Suprapubic skin (tissue), 4 donors: ENCODE measurements around the gene AHDC1.

Source experiments
- CTCF ChIP-seq, 2 donors: fragments of 200-600 bp in 1 of 2; fragments of 450-650 bp in 1 of 2; sonication (generic) in 1 of 2; IDR thresholded peaks; one replicate each; pipeline ENCODE4 v1.5.1; 2016 to 2019; ENCODE audit warnings: antibody characterized with exemption in 2 of 2, mild to moderate bottlenecking in 1 of 2, moderate library complexity in 1 of 2
- EP300 ChIP-seq: sonication (generic); formaldehyde crosslinking; IDR thresholded peaks from one replicate; pipeline ENCODE4 v1.6.1; 2017; ENCODE audit warnings: antibody characterized with exemption
- POLR2A ChIP-seq, 2 donors: fragments of 450-650 bp; IDR thresholded peaks; one replicate each; pipeline ENCODE4 v1.6.1; 2017; ENCODE audit warnings: antibody characterized with exemption in 2 of 2, mild to moderate bottlenecking in 2 of 2, moderate library complexity in 2 of 2
- POLR2AphosphoS5 ChIP-seq, 3 donors: sonication (generic); formaldehyde crosslinking; IDR thresholded peaks; one replicate each; pipeline ENCODE4 v1.6.1; 2017; ENCODE audit warnings: antibody characterized with exemption in 3 of 3

- TF ChIP-seq POLR2A (IDR thresholded peaks at IDR 0.05) (no peak), POLR2AphosphoS5 (IDR thresholded peaks at IDR 0.05) (no peak), EP300 (no peak), CTCF (IDR thresholded peaks at IDR 0.05) (no peak)
Measured at GRCh38 chr1:27503844-27504587, 99.9 kb downstream of the AHDC1 start.
